GM19043 (cell line): ENCODE results near the gene UBE2F.
"Not testable (repeated sequence)": the region's sequence is repeated elsewhere in the genome, so short reads cannot be mapped to it uniquely, and the experiment has no call there.

Experiments
- ATAC-seq: cut with Tn5 transposase; IDR thresholded peaks from one replicate; pipeline ENCODE4 v1.9.1; 2021; ENCODE audit warnings: low read depth; ENCODE audit not compliant: unreplicated experiment

The UBE2F gene

GRCh38 chr2:237943395-237944094, 23.3 kb upstream of the UBE2F start:
- ATAC-seq: no peak

GRCh38 chr2:237944302-237944701, 22.5 kb upstream of the UBE2F start:
- no peak for ATAC-seq

GRCh38 chr2:237946423-237946822, 20.4 kb upstream of the UBE2F start:
- no peak for ATAC-seq

- ATAC-seq: not testable (repeated sequence)
Measured at GRCh38 chr2:237951354-237951753, 15.5 kb upstream of the UBE2F start.

- no peak for ATAC-seq
Measured at GRCh38 chr2:237951878-237952277, 14.9 kb upstream of the UBE2F start.

GRCh38 chr2:237952851-237953250, 14.0 kb upstream of the UBE2F start:
- no peak for ATAC-seq

- no peak for ATAC-seq
Measured at GRCh38 chr2:237955640-237956401, 11.0 kb upstream of the UBE2F start.

- ATAC-seq: no peak
Measured at GRCh38 chr2:237956402-237956736, 10.4 kb upstream of the UBE2F start.

- no peak for ATAC-seq
Measured at GRCh38 chr2:237961637-237962036, 5.2 kb upstream of the UBE2F start.

- no peak for ATAC-seq
Measured at GRCh38 chr2:237962432-237963084, 4.3 kb upstream of the UBE2F start.

GRCh38 chr2:237963490-237963991, 3.3 kb upstream of the UBE2F start:
- ATAC-seq: not testable (repeated sequence)

GRCh38 chr2:237964194-237964577, 2.6 kb upstream of the UBE2F start:
- no peak for ATAC-seq

- no peak for ATAC-seq
Measured at GRCh38 chr2:237964578-237965404, 2.0 kb upstream of the UBE2F start.

GRCh38 chr2:237965844-237966243, 970 bp upstream of the UBE2F start:
- not testable (repeated sequence) for ATAC-seq

- peak; percentile 20 for ATAC-seq
Measured at GRCh38 chr2:237966250-237966564, 607 bp upstream of the UBE2F start.

- no peak for ATAC-seq
Measured at GRCh38 chr2:237967463-237967951, 693 bp downstream of the UBE2F start.

- ATAC-seq: peak; percentile 48
Measured at GRCh38 chr2:237968048-237968862, 1.4 kb downstream of the UBE2F start.

- ATAC-seq: no peak
Measured at GRCh38 chr2:237971661-237972060, 4.8 kb downstream of the UBE2F start.

GRCh38 chr2:237972211-237972610, 5.4 kb downstream of the UBE2F start:
- ATAC-seq: no peak

- ATAC-seq: no peak
Measured at GRCh38 chr2:237972936-237973335, 6.1 kb downstream of the UBE2F start.
